ENCODE results near the gene SMARCA2. TPM values are rescaled to one million over a fixed set of nuclear protein-coding genes. Genes with fewer than 3 reads are reported as not detected.

Gene SMARCA2
- total RNA-seq, 1 experiment from 2014 or later, result 32.6 TPM

- no peak for DNase-seq (ENCODE audit: low read depth)
These were observed 153.9 kb downstream of the SMARCA2 start for GRCh38 chr9:2169035-2169434.

GRCh38 chr9:2170722-2171121 lies 155.6 kb downstream of the SMARCA2 start:
- DNase-seq (ENCODE audit: low read depth), result no peak

- DNase-seq (ENCODE audit: low read depth), result no peak
These were observed 158.0 kb downstream of the SMARCA2 start for GRCh38 chr9:2173170-2173569.

- DNase-seq (ENCODE audit: low read depth), result no peak
These were observed 158.7 kb downstream of the SMARCA2 start for GRCh38 chr9:2173861-2174260.

GRCh38 chr9:2174306-2174705 lies 159.2 kb downstream of the SMARCA2 start:
- no peak for DNase-seq (ENCODE audit: low read depth)

GRCh38 chr9:2174911-2175310 lies 159.8 kb downstream of the SMARCA2 start:
- no peak for DNase-seq (ENCODE audit: low read depth)

GRCh38 chr9:2177121-2177520 lies 162.0 kb downstream of the SMARCA2 start:
- DNase-seq (ENCODE audit: low read depth), result no peak

- no peak for DNase-seq (ENCODE audit: low read depth)
These were observed 163.0 kb downstream of the SMARCA2 start for GRCh38 chr9:2178034-2178734.

GRCh38 chr9:2179567-2179966 lies 164.4 kb downstream of the SMARCA2 start:
- DNase-seq (ENCODE audit: low read depth), result no peak

GRCh38 chr9:2180154-2180553 lies 165.0 kb downstream of the SMARCA2 start:
- no peak for DNase-seq (ENCODE audit: low read depth)

GRCh38 chr9:2180704-2181103 lies 165.6 kb downstream of the SMARCA2 start:
- DNase-seq (ENCODE audit: low read depth), result no peak

GRCh38 chr9:2181792-2182191 lies 166.6 kb downstream of the SMARCA2 start:
- DNase-seq (ENCODE audit: low read depth), result peak; percentile 20

GRCh38 chr9:2190939-2191608 lies 175.9 kb downstream of the SMARCA2 start:
- DNase-seq (ENCODE audit: low read depth), result no peak

GRCh38 chr9:2191609-2191972 lies 176.4 kb downstream of the SMARCA2 start:
- DNase-seq (ENCODE audit: low read depth), result no peak

- DNase-seq (ENCODE audit: low read depth), result no peak
These were observed 177.3 kb downstream of the SMARCA2 start for GRCh38 chr9:2192356-2192979.

- DNase-seq (ENCODE audit: low read depth), result no peak
These were observed 178.4 kb downstream of the SMARCA2 start for GRCh38 chr9:2193552-2193951.

GRCh38 chr9:2195211-2195610 lies 180.1 kb downstream of the SMARCA2 start:
- no peak for DNase-seq (ENCODE audit: low read depth)

- DNase-seq (ENCODE audit: low read depth), result no peak
These were observed 181.6 kb downstream of the SMARCA2 start for GRCh38 chr9:2196757-2197156.

GRCh38 chr9:2198956-2199635 lies 183.9 kb downstream of the SMARCA2 start:
- no peak for DNase-seq (ENCODE audit: low read depth)

GRCh38 chr9:2199999-2200796 lies 185.1 kb downstream of the SMARCA2 start:
- no peak for DNase-seq (ENCODE audit: low read depth)

- no peak for DNase-seq (ENCODE audit: low read depth)
These were observed 193.3 kb downstream of the SMARCA2 start for GRCh38 chr9:2208465-2208864.
